ENCODE data around the gene DCTD.
"Not testable (repeated sequence)": the region's sequence is repeated elsewhere in the genome, so short reads cannot be mapped to it uniquely, and the experiment has no call there.

DCTD gene

DNA sequence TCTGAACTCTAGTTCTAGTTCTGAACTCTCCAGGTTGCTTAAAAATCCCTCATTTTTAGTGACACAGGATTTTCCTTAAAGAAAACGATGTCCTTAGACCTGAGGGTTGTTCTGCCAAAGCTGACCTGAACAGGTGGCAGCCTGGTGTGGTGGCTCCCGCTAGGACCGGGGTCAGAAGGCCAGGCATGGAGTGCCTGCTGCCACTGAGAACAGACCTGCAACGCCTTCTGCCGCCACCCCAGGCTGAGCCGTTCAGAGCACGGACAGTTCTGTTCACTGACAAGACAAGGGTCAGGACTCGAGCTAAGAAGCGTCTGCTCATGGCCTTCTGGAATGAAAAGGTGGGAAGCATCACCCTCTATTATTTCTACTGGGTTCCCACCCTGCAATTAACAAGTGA is 15.8 kb downstream of the DCTD start (continued):
- TF ChIP-seq, protein P1, sequence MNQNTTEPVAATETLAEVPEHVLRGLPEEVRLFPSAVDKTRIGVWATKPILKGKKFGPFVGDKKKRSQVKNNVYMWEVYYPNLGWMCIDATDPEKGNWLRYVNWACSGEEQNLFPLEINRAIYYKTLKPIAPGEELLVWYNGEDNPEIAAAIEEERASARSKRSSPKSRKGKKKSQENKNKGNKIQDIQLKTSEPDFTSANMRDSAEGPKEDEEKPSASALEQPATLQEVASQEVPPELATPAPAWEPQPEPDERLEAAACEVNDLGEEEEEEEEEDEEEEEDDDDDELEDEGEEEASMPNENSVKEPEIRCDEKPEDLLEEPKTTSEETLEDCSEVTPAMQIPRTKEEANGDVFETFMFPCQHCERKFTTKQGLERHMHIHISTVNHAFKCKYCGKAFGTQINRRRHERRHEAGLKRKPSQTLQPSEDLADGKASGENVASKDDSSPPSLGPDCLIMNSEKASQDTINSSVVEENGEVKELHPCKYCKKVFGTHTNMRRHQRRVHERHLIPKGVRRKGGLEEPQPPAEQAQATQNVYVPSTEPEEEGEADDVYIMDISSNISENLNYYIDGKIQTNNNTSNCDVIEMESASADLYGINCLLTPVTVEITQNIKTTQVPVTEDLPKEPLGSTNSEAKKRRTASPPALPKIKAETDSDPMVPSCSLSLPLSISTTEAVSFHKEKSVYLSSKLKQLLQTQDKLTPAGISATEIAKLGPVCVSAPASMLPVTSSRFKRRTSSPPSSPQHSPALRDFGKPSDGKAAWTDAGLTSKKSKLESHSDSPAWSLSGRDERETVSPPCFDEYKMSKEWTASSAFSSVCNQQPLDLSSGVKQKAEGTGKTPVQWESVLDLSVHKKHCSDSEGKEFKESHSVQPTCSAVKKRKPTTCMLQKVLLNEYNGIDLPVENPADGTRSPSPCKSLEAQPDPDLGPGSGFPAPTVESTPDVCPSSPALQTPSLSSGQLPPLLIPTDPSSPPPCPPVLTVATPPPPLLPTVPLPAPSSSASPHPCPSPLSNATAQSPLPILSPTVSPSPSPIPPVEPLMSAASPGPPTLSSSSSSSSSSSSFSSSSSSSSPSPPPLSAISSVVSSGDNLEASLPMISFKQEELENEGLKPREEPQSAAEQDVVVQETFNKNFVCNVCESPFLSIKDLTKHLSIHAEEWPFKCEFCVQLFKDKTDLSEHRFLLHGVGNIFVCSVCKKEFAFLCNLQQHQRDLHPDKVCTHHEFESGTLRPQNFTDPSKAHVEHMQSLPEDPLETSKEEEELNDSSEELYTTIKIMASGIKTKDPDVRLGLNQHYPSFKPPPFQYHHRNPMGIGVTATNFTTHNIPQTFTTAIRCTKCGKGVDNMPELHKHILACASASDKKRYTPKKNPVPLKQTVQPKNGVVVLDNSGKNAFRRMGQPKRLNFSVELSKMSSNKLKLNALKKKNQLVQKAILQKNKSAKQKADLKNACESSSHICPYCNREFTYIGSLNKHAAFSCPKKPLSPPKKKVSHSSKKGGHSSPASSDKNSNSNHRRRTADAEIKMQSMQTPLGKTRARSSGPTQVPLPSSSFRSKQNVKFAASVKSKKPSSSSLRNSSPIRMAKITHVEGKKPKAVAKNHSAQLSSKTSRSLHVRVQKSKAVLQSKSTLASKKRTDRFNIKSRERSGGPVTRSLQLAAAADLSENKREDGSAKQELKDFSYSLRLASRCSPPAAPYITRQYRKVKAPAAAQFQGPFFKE (tag by site-specific recombination; IDR thresholded peaks at IDR 0.05; ENCODE audit: borderline replicate concordance), result no peak
- TF ChIP-seq, protein P2, sequence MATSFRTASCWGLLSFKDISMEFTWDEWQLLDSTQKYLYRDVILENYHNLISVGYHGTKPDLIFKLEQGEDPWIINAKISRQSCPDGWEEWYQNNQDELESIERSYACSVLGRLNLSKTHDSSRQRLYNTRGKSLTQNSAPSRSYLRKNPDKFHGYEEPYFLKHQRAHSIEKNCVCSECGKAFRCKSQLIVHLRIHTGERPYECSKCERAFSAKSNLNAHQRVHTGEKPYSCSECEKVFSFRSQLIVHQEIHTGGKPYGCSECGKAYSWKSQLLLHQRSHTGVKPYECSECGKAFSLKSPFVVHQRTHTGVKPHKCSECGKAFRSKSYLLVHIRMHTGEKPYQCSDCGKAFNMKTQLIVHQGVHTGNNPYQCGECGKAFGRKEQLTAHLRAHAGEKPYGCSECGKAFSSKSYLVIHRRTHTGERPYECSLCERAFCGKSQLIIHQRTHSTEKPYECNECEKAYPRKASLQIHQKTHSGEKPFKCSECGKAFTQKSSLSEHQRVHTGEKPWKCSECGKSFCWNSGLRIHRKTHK (tag by site-specific recombination; IDR thresholded peaks at IDR 0.05), result no peak

DNA sequence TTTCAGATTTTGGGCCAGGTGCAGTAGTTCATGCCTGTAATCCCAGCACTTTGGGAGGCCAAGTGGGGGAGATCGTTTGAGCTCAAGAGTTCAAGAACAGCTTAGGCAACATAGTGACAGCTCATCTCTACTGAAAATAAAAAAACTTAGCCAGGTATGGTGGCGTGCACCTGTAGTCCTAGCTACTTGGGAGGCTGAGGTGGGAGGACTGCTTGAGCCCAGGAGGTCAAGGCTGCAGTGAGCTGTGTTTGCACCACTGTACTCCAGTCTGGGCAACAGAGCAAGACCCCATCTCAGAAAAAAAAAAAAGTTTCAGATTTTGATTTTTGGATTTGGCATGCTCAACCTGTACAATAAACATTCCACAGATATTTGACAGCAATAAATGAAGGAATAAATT is 17.2 kb downstream of the DCTD start:
- H3K4me3 ChIP-seq (ENCODE audit: low read depth, low read length); H3K9me3 ChIP-seq (ENCODE audit: control insufficient read depth, insufficient read depth, low read depth, low read length); POLR2A ChIA-PET; H3K27ac ChIP-seq (ENCODE audit: extremely low read depth, low read depth, low read length); H3K4me1 ChIP-seq (ENCODE audit: control insufficient read depth, insufficient read depth, low read length): not testable (repeated sequence)
- peaks cover 7 to 75% of the 10 kb centered on the region in 2 experiments; a peak in 2 of 3 replicates for H3K36me3 ChIP-seq (ENCODE audit: control insufficient read depth in 2 of 2, insufficient read depth in 1 of 2, low read length in 2 of 2)
- CTCF ChIA-PET, result interaction anchor here (0.8 kb wide), 1 partner anchor 25 kb away, joined by 3 read pairs; no protein-coding TSS in a partner anchor

DNA sequence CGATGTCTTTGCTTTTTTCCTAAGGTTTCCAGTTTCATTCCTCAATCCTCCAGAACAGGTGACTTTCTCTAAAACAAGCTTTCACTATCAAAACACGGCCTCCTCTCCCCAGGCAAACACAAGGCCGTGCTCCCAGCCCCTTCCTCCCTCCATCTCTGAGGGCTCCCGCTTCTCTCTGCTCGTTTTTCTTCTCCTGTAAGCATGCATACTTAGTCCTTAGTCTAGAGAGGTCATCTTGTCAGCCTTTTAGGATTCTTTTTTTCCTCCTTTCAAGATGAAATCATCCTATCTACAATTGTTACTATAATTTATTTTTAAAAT is 18.7 kb downstream of the DCTD start:
- Histone ChIP-seq H3K27ac (ENCODE audit: extremely low read depth, low read depth, low read length) (no peak overlapping the region), H3K4me1 (ENCODE audit: control insufficient read depth, insufficient read depth, low read length) (no peaks in the 10 kb centered on the region), H3K36me3 (ENCODE audit: control insufficient read depth in 2 of 2, insufficient read depth in 1 of 2, low read length in 2 of 2) (peaks cover 7 to 77% of the 10 kb centered on the region in 2 experiments; a peak in 2 of 3 replicates), H3K9me3 (ENCODE audit: control insufficient read depth, insufficient read depth, low read depth, low read length) (no peaks in the 10 kb centered on the region), H3K4me3 (ENCODE audit: low read depth, low read length) (no peak overlapping the region)
- ChIA-PET POLR2A (no interaction called here), CTCF (no interaction called here)
- no peak for TF ChIP-seq MYNN (tag by site-specific recombination; IDR thresholded peaks at IDR 0.05; ENCODE audit: borderline replicate concordance)
- TF ChIP-seq ZNF571 (tag by site-specific recombination; IDR thresholded peaks at IDR 0.05), result no peak

DNA sequence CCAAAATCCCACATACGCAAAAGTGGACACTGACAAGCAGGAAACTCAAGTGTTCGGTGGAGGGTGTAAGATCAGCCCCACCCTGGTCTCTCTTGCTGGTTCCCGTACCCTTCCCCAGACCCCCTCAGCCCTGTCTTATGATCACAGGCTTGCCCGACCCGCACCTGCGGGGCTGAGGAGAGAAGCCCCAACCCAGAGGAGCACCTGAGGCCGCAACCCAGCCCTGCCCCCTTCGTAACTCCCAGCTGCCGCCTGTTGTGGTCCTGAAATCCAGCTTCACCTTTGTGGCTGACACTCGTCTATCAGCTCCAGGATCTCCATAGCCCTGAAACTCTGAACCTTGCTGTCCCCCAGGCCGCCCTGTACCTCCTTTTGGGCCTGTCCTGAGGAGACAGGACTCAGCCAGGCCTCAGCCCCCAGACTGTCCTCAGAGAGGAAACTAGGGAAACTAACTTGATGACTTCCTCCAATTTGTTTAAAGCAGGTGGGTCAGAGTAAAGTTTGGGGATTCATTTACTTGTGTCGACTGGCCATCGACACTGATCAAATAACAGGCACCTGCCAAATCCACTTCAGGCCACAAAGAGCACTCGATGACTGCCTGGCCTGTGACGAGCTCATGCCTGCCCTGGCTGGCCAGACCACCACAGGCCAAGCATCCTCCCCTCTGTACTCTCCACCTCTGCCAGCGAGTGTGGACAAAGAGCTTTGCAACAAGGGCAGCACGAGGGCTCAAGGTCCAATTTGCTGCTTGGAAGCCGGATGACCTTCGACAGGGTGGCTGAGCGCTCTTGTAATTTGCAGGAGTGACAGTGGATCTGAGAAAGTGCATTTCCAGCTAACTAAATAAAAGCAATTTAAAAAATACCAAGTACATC is 19.3 kb downstream of the DCTD start:
- no peaks in the 10 kb centered on the region for H3K4me1 ChIP-seq (ENCODE audit: control insufficient read depth, insufficient read depth, low read length)
- CTCF ChIA-PET, result no interaction called here
- H3K27ac ChIP-seq (ENCODE audit: extremely low read depth, low read depth, low read length), result no peak overlapping the region

More for the DNA sequence above, 19.3 kb downstream of the DCTD start:
- no peak for TF ChIP-seq ZNF701 (tag by site-specific recombination; IDR thresholded peaks at IDR 0.05)
- no peak for TF ChIP-seq ZNF426 (tag by site-specific recombination; IDR thresholded peaks at IDR 0.05)
- TF ChIP-seq ZNF350 (tag by site-specific recombination; IDR thresholded peaks at IDR 0.05), result no peak
- no peak for TF ChIP-seq ZNF600 (tag by site-specific recombination; IDR thresholded peaks at IDR 0.05)
- TF ChIP-seq ZBTB7A (tag by site-specific recombination; IDR thresholded peaks at IDR 0.05; ENCODE audit: low read depth), result no peak
- no peak for TF ChIP-seq ZNF366 (tag by site-specific recombination; conservative IDR thresholded peaks at IDR 0.05)
- no peak for TF ChIP-seq ZNF585B (tag by site-specific recombination; IDR thresholded peaks at IDR 0.05)
- TF ChIP-seq, protein P3, sequence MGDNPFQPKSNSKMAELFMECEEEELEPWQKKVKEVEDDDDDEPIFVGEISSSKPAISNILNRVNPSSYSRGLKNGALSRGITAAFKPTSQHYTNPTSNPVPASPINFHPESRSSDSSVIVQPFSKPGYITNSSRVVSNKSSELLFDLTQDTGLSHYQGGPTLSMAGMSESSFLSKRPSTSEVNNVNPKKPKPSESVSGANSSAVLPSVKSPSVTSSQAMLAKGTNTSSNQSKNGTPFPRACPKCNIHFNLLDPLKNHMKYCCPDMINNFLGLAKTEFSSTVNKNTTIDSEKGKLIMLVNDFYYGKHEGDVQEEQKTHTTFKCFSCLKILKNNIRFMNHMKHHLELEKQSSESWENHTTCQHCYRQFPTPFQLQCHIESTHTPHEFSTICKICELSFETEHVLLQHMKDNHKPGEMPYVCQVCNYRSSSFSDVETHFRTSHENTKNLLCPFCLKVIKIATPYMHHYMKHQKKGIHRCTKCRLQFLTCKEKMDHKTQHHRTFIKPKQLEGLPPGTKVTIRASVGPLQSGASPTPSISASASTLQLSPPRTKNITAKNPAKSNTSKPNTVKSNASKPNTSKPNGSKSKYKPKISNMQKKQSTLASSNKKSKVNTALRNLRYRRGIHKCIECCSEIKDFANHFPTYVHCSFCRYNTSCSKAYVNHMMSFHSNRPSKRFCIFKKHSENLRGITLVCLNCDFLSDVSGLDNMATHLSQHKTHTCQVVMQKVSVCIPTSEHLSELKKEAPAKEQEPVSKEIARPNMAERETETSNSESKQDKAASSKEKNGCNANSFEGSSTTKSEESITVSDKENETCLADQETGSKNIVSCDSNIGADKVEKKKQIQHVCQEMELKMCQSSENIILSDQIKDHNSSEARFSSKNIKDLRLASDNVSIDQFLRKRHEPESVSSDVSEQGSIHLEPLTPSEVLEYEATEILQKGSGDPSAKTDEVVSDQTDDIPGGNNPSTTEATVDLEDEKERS (tag by site-specific recombination; IDR thresholded peaks at IDR 0.05), result no peak
- no peak for TF ChIP-seq ZNF624 (tag by site-specific recombination; IDR thresholded peaks at IDR 0.05)
- Histone ChIP-seq H3K9me3 (ENCODE audit: control insufficient read depth, insufficient read depth, low read depth, low read length) (no peaks in the 10 kb centered on the region), H3K4me3 (ENCODE audit: low read depth, low read length) (no peak overlapping the region), H3K36me3 (ENCODE audit: control insufficient read depth in 2 of 2, insufficient read depth in 1 of 2, low read length in 2 of 2) (peaks cover 7 to 77% of the 10 kb centered on the region in 2 experiments; a peak in 2 of 3 replicates)
- POLR2A ChIA-PET, result no interaction called here
